CD4-positive, alpha-beta T cell treated with Interleukin-1 beta for 1 hour (primary cell): ENCODE results near the gene C1QTNF6.
"Not testable (repeated sequence)": the region's sequence is repeated elsewhere in the genome, so short reads cannot be mapped to it uniquely, and the experiment has no call there.

Source experiments
- DNase-seq, 2 donors: peaks; one replicate each; pipeline ENCODE4 v3.0.0-alpha.2; 2020 to 2022

C1QTNF6 gene

DNA sequence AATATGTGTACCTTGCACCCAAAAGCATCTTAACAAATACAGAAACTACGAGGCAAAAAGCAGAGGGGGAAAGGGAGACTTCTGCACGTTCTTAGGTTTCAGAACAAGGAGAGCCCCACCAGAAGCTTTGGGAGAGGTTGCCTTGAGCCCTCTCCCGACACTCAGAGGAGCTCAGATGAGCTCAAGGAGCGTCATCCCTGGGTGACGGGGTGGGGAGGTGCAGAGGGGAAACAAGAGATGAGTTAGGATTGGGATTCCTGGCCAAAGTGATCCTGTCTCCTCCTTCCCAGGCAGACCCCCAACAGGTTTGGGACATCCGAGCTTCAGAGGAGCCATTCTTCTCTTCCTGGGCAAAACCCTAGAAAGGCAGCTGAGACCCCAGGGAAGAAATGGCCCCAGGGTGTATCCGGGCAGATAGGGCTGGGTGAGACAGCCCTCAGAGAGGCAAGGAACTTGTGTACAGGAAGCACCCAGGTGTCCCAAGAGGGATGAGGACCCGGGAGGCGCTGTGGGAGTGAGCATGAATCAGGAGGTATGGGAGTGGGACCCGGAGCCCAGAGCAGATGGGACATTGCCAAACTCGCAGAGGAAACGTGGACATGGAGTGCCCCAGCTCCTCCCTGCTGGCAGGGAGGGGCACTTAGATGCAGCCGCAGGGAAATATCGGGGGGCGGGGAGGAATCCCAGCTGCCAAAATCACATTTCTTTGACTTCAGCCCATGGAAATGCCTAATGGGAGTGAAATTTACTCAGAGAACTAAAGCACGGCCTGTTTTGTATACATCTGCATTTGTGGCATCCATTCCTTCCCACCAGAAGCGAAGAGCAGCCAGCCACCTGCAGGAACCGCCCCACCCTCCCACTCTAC lies 12.4 kb downstream of the C1QTNF6 start:
- DNase-seq, result no peak

DNA sequence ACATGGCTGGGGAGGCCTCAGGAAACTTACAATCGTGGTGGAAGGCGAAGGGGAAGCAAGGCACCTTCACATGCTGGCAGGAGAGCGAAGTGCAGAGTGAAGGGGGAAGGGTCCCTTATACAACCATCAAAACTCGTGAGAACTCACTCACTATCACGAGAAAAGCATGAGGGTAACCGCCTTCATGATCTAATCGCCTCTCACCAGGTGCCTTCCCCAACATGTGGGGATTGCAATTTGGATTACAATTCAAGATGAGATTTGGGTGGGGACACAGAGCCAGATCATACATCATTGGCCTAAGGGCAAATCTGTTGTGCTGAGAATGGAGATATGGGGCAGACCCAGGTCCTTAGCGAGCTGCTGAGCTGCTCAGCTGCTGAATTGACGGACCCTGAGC lies 13.1 kb downstream of the C1QTNF6 start:
- no peak for DNase-seq

GRCh38 chr22:37173709-37174108 lies 14.3 kb downstream of the C1QTNF6 start:
- DNase-seq, result no peak

DNA sequence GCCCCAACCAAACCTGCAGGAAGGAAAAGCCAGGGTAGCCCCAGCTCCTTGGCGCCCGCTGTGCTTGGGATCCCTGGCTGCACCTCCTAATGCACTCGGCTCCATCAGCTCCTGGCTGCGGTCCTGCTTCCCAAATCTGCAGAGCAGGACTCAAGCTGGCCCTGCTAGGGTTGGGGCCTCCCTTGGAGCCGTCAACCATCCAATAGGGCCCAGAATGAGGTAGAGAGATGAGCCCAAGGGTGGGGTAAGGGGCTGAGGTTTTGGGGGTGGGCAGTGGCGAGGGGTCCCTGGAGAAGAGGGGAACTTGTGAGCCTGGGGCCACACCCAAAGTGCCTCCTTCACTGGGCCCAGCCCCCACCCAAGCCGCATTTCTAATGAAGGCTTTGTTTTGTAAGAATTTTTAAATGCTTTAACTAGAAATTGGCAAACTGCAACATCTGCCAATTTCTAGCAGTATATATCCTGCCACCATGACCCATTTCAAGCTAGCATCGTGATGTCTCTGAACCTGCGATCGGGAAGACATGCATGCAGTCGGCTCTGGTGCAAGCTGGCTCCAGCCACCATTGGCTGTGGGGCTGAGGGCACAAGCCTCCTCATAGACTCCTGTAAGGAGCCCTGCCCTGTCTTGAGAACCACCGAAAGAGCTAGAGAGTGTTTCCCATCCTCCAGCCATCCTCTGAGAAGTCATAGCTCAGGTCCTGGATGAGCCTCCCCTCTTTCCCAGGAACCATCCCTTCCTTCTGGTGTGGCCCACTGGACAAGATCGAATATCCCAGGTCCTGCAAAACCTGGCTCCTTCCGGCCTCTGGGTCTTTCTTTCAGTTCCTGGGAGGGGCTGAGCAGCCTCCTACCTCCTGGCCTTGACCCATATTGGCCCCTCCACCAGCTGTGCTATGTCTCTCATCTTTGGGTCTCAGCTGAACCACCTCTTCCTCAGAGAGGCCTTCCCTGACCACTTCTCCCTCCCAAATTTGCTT lies 15.5 kb downstream of the C1QTNF6 start:
- DNase-seq, result no peak

- no peak for DNase-seq
Measured at GRCh38 chr22:37171662-37172061, 16.4 kb downstream of the C1QTNF6 start.

DNA sequence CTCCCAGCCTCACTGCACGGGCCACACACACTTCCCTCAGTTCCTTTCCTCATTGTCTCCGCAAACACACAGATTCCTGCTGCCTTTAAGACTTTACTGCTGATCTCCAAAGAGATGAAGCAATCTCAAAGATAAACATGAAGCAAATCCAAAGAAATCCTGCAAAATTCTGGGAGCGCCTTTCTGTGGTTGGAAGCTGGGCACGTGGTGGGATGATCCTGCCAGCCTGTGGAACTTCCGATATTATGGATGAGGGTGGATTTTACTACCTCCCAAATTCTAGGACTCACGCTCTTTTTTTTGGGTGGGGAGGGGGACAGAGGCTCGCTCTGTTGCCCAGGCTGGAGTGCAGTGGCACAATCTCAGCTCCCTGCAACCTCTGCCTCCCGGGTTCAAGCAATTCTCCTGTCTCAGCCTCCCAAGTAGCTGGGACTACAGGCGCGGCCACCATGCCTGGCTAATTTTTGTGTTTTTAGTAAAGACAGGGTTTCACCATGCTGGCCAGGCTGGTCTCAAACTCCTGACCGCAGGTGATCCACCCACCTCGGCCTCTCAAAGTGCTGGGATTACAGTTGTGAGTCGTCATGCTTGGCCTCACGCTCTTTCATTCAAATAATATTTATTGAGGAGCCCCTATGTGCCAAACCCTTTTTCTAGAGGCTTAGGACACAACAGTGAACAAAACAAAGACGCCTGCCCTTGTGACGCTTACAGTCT lies 17.2 kb downstream of the C1QTNF6 start:
- DNase-seq, result not testable (repeated sequence)

- no peak for DNase-seq
Measured at GRCh38 chr22:37169947-37170688, 17.9 kb downstream of the C1QTNF6 start.

DNA sequence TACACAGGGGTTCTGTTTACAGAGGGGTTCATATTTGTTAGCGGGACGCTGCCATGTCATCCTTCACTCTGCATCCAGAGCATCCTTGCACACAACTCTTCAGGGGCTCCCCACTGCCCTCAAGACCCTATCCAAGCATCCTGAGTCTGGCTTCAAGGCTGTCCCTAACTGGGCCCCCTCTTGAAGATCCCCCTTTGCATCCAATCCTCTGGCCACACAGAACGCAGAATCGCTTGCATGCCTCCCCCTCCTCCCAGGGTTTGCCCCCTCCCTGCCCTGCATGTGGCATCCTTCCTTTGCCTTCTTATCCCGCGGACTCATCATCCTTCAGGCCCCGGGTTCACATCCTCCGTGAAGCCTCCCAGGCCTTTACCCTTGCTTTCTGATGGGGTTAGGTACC lies 18.6 kb downstream of the C1QTNF6 start:
- DNase-seq, result no peak

GRCh38 chr22:37167981-37168647 lies 19.9 kb downstream of the C1QTNF6 start:
- DNase-seq, result no peak

- no peak for DNase-seq
Measured at GRCh38 chr22:37167176-37167980, 20.7 kb downstream of the C1QTNF6 start.

GRCh38 chr22:37166675-37167066 lies 21.4 kb downstream of the C1QTNF6 start:
- peak; percentile 81 to 84 for DNase-seq

DNA sequence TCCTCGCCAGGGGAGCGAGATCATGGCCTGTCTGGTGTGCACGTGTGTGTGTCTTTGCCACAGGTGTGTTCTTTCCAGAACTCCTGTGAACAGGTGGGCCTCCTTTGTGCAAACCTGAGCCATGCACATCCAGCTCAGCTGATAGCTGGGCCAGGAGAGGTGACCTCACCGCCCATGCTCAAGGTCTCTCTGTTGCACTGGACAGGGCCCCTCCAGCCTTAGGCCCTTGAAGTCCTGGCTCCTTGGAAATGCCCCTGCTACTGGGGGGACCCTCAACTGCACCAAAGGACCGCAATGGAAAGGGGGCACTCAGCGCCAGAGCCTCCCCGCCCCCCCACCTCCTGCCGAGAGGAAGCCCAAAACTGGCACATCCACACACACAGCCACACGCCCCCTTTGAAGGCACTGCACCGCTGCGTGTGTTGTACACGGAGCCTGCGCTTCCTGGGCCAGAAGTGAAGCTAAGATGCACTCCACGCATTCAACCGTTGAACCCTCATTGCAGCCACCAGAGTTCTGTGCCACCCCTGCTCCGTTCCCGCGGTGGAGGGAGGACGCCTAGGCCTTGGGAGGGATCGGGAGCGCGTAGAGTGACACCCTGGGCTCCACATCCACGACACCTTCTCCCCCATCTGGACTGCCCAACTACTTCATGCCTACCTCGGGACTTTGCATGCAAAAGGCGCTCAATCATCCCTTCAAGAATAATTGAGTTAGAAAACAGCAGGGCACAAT lies 21.9 kb downstream of the C1QTNF6 start:
- peak in 1 of 2 donors; percentile 35 for DNase-seq

DNA sequence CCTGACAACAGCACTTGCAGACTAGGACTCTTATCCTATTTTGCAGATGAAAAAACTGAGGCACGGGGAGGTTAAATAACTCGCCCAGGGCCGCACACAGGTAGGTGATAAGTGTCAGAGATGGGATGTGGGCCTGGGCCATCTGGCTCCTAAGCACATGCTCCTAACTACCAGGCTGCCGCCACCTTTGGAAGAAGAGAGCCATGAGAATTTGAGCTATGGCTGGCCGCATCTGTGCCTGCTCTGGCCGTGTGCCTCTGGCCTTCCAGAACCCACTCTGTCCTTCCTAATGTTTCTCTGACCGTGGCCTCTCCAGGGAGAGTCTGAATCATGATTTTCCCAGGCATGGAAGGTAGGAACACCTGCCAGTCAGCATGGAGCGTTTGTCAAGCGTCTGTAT lies 23.0 kb downstream of the C1QTNF6 start:
- DNase-seq, result no peak

DNA sequence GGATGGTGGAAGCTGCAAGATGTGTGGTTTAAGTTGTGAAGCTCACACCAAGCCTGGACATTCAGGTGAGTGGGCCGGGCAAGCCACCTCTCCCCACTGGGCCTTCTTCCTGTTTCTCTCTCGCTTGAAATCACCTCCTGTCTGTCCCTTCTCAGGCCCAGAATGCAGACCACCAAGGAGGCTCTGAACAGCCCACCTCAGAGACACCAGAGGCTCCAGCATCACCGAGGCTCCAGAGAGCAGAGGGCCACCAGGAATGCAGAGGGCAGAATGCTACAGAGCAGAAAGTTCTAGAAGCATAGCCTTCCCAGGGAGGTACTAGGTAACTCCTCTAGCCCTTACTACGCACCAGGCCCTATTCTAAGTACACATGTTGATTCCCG lies 23.6 kb downstream of the C1QTNF6 start:
- DNase-seq, result no peak

- peak; percentile 47 to 48 for DNase-seq
Measured at GRCh38 chr22:37163575-37164504, 24.2 kb downstream of the C1QTNF6 start.

GRCh38 chr22:37163096-37163489 lies 25.0 kb downstream of the C1QTNF6 start:
- no peak for DNase-seq

DNA sequence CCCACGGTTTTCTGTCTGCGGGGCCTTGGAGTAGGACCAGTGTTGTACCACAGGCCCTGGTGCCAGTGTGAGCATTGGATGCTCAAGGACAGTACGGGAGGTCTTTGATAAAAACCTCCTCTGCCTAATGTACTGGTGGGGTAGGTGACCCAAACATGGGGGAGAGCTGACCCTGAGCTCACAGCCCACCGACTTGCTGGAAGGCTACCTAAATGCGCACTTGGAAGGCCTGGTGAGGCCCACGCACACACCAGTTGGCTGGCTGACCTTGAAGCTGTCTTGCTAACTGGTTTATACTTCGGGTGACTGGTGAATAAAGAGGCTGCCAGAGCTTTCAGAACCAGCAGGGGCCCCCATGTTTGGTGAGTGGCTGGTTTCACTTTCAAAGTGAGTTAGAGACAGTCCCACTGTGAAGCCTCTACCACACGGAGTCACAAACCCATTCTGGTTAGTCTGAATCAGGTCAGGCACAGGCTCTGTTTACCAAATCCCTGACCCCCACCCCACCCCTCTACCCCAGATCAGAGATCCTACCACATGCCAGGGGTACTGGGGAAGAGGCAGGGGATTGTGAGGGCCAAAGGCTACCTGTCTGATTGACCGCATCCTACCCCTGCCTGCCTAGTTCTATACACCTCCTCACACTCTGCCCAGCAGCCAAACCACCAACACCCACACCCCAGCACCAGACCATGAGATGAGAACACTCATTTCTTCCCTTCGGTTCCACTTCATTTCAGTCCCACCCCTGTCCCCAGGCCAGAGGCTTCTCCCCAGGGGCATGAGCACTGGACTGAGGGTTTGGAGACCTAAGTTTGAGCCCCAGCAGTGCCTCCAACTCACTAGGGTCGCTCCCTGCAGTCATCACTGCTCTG lies 25.6 kb downstream of the C1QTNF6 start:
- DNase-seq, result peak; percentile 66 to 80

DNA sequence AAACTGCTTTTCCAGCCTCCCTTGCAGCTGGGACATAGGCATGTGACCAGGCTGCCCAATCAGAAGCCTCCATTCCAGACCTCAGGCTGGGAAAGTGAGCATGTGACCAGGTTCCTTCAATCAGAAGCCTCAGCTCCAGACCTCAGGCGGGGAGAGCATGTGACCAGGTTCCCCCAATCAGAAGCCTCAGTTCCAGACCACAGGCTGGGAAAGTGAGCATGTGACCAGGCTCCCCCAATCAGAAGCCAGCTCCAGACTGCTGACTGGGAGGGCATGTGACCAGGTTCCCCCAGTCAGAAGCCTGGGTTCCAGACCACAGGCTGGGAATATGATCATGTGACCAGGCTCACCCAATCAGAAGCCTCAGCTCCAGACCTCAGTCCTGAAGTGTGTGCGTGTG lies 26.6 kb downstream of the C1QTNF6 start:
- peak; percentile 32 to 45 for DNase-seq
